ENCODE measurements around the gene UGT8.
A peak's percentile ranks its signal among the peaks of the same experiment; 100 is the strongest.

The UGT8 gene

DNA sequence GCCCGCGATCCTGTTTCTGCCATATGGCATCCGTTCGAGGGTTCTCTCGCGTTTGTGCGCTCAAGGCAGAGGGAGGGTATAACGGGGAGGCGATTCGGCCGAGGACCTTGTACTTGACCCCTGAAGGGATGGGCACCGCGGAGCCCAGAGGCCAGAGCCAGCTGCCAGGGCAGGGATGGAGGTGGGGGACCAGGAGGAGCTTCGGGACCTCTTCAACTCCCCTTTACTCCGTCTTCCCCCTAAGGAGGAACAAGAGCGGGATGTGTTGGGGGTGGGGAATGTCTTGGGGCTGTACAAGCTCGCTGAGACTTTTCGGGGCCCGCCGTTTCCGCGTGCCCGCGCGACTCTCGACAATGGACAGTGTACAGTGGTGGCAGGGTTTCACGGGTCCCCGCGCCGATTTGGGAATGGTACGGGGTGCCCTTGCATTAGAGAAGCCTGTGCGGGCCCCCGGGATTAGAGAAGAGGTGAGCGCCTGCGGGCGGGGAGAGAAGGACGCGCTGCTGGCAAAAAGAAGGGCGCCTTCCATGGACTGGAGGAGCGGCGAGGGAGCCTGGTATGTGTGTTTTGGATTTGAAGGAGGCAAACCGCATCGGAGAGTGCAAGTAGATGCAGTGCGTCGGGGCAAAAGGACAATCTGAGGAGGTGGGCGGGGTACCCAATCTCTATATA lies 760 bp downstream of the UGT8 start (continued):
- no peak for TF ChIP-seq ZNF426 (tag by site-specific recombination; IDR thresholded peaks at IDR 0.05)
- TF ChIP-seq ZFP41 (tag by site-specific recombination; IDR thresholded peaks at IDR 0.05; ENCODE audit: borderline replicate concordance), result no peak
- no peak for TF ChIP-seq ZFHX2 (tag by site-specific recombination; conservative IDR thresholded peaks at IDR 0.05)
- TF ChIP-seq ZNF133 (tag by site-specific recombination; IDR thresholded peaks at IDR 0.05), result no peak
- no peak for TF ChIP-seq ZNF239 (tag by site-specific recombination; IDR thresholded peaks at IDR 0.05)
- peak; percentile 45; the same call in 1 of the 2 replicates for TF ChIP-seq ZBTB8A (tag by site-specific recombination; IDR thresholded peaks at IDR 0.05)
- TF ChIP-seq, protein P1, sequence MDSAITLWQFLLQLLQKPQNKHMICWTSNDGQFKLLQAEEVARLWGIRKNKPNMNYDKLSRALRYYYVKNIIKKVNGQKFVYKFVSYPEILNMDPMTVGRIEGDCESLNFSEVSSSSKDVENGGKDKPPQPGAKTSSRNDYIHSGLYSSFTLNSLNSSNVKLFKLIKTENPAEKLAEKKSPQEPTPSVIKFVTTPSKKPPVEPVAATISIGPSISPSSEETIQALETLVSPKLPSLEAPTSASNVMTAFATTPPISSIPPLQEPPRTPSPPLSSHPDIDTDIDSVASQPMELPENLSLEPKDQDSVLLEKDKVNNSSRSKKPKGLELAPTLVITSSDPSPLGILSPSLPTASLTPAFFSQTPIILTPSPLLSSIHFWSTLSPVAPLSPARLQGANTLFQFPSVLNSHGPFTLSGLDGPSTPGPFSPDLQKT (IDR thresholded peaks at IDR 0.05; ENCODE audit: borderline replicate concordance, low read depth, low read length), result no peak
- no peak for TF ChIP-seq ZNF157 (tag by site-specific recombination; IDR thresholded peaks at IDR 0.05)
- TF ChIP-seq, protein P2, sequence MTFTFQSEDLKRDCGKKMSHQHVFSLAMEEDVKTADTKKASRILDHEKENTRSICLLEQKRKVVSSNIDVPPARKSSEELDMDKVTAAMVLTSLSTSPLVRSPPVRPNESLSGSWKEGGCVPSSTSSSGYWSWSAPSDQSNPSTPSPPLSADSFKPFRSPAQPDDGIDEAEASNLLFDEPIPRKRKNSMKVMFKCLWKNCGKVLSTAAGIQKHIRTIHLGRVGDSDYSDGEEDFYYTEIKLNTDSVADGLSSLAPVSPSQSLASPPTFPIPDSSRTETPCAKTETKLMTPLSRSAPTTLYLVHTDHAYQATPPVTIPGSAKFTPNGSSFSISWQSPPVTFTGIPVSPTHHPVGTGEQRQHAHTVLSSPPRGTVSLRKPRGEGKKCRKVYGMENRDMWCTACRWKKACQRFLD (tag by site-specific recombination; IDR thresholded peaks at IDR 0.05), result no peak
- no peak for TF ChIP-seq ZNF2 (tag by site-specific recombination; IDR thresholded peaks at IDR 0.05)
- no peak for TF ChIP-seq ZSCAN16 (tag by site-specific recombination; IDR thresholded peaks at IDR 0.05)
- TF ChIP-seq ZNF169 (tag by site-specific recombination; IDR thresholded peaks at IDR 0.05), result no peak
- TF ChIP-seq ZNF266 (tag by site-specific recombination; IDR thresholded peaks at IDR 0.05; ENCODE audit: low read depth), result no peak
- TF ChIP-seq ZNF335 (tag by site-specific recombination; conservative IDR thresholded peaks at IDR 0.05), result peak; percentile 83
- no peak for TF ChIP-seq ZNF658 (tag by site-specific recombination; IDR thresholded peaks at IDR 0.05)
- no peak for TF ChIP-seq GLIS2 (tag by site-specific recombination; IDR thresholded peaks at IDR 0.05)
- TF ChIP-seq ZNF830 (tag by site-specific recombination; IDR thresholded peaks at IDR 0.05; ENCODE audit: low read depth), result no peak
- TF ChIP-seq, protein P3, sequence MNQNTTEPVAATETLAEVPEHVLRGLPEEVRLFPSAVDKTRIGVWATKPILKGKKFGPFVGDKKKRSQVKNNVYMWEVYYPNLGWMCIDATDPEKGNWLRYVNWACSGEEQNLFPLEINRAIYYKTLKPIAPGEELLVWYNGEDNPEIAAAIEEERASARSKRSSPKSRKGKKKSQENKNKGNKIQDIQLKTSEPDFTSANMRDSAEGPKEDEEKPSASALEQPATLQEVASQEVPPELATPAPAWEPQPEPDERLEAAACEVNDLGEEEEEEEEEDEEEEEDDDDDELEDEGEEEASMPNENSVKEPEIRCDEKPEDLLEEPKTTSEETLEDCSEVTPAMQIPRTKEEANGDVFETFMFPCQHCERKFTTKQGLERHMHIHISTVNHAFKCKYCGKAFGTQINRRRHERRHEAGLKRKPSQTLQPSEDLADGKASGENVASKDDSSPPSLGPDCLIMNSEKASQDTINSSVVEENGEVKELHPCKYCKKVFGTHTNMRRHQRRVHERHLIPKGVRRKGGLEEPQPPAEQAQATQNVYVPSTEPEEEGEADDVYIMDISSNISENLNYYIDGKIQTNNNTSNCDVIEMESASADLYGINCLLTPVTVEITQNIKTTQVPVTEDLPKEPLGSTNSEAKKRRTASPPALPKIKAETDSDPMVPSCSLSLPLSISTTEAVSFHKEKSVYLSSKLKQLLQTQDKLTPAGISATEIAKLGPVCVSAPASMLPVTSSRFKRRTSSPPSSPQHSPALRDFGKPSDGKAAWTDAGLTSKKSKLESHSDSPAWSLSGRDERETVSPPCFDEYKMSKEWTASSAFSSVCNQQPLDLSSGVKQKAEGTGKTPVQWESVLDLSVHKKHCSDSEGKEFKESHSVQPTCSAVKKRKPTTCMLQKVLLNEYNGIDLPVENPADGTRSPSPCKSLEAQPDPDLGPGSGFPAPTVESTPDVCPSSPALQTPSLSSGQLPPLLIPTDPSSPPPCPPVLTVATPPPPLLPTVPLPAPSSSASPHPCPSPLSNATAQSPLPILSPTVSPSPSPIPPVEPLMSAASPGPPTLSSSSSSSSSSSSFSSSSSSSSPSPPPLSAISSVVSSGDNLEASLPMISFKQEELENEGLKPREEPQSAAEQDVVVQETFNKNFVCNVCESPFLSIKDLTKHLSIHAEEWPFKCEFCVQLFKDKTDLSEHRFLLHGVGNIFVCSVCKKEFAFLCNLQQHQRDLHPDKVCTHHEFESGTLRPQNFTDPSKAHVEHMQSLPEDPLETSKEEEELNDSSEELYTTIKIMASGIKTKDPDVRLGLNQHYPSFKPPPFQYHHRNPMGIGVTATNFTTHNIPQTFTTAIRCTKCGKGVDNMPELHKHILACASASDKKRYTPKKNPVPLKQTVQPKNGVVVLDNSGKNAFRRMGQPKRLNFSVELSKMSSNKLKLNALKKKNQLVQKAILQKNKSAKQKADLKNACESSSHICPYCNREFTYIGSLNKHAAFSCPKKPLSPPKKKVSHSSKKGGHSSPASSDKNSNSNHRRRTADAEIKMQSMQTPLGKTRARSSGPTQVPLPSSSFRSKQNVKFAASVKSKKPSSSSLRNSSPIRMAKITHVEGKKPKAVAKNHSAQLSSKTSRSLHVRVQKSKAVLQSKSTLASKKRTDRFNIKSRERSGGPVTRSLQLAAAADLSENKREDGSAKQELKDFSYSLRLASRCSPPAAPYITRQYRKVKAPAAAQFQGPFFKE (tag by site-specific recombination; IDR thresholded peaks at IDR 0.05; ENCODE audit: borderline replicate concordance), result no peak
- TF ChIP-seq ZEB2 (tag by site-specific recombination; IDR thresholded peaks at IDR 0.05), result 0 out of 2 replicates have a peak, but pooled peaks have one; percentile 9
- TF ChIP-seq MYNN (tag by site-specific recombination; IDR thresholded peaks at IDR 0.05; ENCODE audit: borderline replicate concordance), result no peak
- TF ChIP-seq ZNF664 (tag by site-specific recombination; IDR thresholded peaks at IDR 0.05), result no peak
- TF ChIP-seq ZNF423 (tag by site-specific recombination; IDR thresholded peaks at IDR 0.05), result no peak
- no peak for TF ChIP-seq ZNF585B (tag by site-specific recombination; IDR thresholded peaks at IDR 0.05)
- TF ChIP-seq, protein P4, sequence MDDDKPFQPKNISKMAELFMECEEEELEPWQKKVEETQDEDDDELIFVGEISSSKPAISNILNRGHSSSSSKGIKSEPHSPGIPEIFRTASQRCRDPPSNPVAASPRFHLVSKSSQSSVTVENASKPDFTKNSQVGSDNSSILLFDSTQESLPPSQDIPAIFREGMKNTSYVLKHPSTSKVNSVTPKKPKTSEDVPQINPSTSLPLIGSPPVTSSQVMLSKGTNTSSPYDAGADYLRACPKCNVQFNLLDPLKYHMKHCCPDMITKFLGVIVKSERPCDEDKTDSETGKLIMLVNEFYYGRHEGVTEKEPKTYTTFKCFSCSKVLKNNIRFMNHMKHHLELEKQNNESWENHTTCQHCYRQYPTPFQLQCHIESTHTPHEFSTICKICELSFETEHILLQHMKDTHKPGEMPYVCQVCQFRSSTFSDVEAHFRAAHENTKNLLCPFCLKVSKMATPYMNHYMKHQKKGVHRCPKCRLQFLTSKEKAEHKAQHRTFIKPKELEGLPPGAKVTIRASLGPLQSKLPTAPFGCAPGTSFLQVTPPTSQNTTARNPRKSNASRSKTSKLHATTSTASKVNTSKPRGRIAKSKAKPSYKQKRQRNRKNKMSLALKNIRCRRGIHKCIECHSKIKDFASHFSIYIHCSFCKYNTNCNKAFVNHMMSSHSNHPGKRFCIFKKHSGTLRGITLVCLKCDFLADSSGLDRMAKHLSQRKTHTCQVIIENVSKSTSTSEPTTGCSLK (tag by site-specific recombination; IDR thresholded peaks at IDR 0.05), result no peak
- no peak for TF ChIP-seq SP7 (tag by site-specific recombination; IDR thresholded peaks at IDR 0.05)
- no peak for TF ChIP-seq ZNF621 (tag by site-specific recombination; IDR thresholded peaks at IDR 0.05)
- peak; percentile 58 for TF ChIP-seq ZBTB20 (tag by site-specific recombination; IDR thresholded peaks at IDR 0.05)
- TF ChIP-seq, protein P5, sequence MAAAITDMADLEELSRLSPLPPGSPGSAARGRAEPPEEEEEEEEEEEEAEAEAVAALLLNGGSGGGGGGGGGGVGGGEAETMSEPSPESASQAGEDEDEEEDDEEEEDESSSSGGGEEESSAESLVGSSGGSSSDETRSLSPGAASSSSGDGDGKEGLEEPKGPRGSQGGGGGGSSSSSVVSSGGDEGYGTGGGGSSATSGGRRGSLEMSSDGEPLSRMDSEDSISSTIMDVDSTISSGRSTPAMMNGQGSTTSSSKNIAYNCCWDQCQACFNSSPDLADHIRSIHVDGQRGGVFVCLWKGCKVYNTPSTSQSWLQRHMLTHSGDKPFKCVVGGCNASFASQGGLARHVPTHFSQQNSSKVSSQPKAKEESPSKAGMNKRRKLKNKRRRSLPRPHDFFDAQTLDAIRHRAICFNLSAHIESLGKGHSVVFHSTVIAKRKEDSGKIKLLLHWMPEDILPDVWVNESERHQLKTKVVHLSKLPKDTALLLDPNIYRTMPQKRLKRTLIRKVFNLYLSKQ (tag by site-specific recombination; IDR thresholded peaks at IDR 0.05; ENCODE audit: borderline replicate concordance), result no peak
- TF ChIP-seq ZNF404 (tag by site-specific recombination; IDR thresholded peaks at IDR 0.05), result no peak

All from HEK293 (cell line).